HFF-Myc (cell line): ENCODE data around the gene FLCN.
"Not testable (repeated sequence)": the region's sequence is repeated elsewhere in the genome, so short reads cannot be mapped to it uniquely, and the experiment has no call there.

ENCODE experiments used
- DNase-seq: peaks from one replicate; pipeline ENCODE4 v3.0.0-alpha.2; 2011; ENCODE audit warnings: low read depth; ENCODE audit errors: extremely low read depth
- H3K4me3 ChIP-seq: replicated peaks from 2 replicates; pipeline ENCODE4 v1.5.1; 2011; ENCODE audit warnings: low read depth, mild to moderate bottlenecking, control low read depth, low read length
- CTCF ChIP-seq: IDR thresholded peaks from 2 replicates; pipeline ENCODE4 v1.5.1; 2012; ENCODE audit warnings: mild to moderate bottlenecking, low read depth, low read length, control low read depth; ENCODE audit errors: missing control alignments

Gene FLCN, protein sequence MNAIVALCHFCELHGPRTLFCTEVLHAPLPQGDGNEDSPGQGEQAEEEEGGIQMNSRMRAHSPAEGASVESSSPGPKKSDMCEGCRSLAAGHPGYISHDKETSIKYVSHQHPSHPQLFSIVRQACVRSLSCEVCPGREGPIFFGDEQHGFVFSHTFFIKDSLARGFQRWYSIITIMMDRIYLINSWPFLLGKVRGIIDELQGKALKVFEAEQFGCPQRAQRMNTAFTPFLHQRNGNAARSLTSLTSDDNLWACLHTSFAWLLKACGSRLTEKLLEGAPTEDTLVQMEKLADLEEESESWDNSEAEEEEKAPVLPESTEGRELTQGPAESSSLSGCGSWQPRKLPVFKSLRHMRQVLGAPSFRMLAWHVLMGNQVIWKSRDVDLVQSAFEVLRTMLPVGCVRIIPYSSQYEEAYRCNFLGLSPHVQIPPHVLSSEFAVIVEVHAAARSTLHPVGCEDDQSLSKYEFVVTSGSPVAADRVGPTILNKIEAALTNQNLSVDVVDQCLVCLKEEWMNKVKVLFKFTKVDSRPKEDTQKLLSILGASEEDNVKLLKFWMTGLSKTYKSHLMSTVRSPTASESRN

GRCh38 chr17:17237026-17237799 lies at the start of gene FLCN:
FLCN (minus strand) TSS chr17:17237168; CDS start chr17:17228137, 9,031 bp downstream.
- peak within 1 kb of the TSS; percentile 98 for H3K4me3 ChIP-seq
- no peak for TF ChIP-seq CTCF
- peak; percentile 45 for DNase-seq

- DNase-seq: no peak
- H3K4me3 ChIP-seq: no peak overlapping the region
- no peak for TF ChIP-seq CTCF
These were observed 49.0 kb upstream of the FLCN start for GRCh38 chr17:17285951-17286350.

- no peak for TF ChIP-seq CTCF
- H3K4me3 ChIP-seq: peak within 1 kb of the TSS; percentile 89
These were observed 43.9 kb upstream of the FLCN start, which contains the start of gene COPS3 for GRCh38 chr17:17280613-17281549. COPS3 (minus strand) TSS chr17:17281246; CDS start chr17:17281186, 60 bp downstream.

GRCh38 chr17:17279316-17279715 lies 42.3 kb upstream of the FLCN start:
- DNase-seq: no peak
- H3K4me3 ChIP-seq: peak overlapping the region; percentile 89

More at GRCh38 chr17:17280613-17281549, 43.9 kb upstream of the FLCN start, which contains the start of gene COPS3:
- peak; percentile 95 for DNase-seq

DNA sequence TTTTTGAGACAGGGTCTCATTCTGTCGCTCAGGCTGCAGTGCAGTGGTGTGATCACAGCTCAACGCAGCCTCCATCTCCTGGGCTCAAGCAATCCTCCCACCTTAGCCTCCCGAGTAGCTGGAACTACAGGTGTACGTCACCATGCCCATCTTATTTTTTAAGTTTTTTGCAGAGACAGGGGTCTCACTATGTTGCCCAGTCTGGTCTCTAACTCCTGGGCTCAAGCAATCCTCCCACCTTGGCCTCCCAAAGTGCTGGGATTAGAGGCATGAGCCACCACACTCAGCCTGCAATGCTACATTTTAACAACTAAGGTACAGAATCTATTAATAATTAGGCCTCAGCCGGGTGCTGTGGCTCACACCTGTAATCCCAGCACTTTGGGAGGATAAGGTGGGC lies 40.5 kb upstream of the FLCN start:
- not testable (repeated sequence) for H3K4me3 ChIP-seq, DNase-seq

More at GRCh38 chr17:17279316-17279715, 42.3 kb upstream of the FLCN start:
- no peak for TF ChIP-seq CTCF

DNA sequence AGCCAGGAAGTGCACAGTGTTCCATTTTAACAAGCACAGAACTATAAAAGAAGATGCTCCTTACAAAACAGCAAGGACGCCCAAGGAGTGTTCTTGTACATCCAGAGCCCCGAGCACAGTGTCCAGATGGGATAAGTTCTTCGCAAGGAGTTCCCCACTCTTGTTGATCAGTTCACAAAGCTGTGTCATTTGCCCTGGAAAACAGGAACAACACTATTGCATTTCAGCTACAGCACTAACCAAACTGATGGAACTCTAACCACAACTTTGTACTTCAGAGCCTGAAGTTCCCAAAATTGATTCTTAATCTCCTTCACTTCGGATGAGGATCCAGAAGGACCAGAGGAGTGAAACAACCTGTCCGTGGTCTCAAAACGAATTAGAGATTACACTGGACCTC lies 39.0 kb upstream of the FLCN start:
- no peak overlapping the region for H3K4me3 ChIP-seq
- no peak for TF ChIP-seq CTCF
- no peak for DNase-seq
